Measurements from ENCODE around the gene NOL12.
"Not testable (repeated sequence)": the region's sequence is repeated elsewhere in the genome, so short reads cannot be mapped to it uniquely, and the experiment has no call there.

Gene NOL12

DNA sequence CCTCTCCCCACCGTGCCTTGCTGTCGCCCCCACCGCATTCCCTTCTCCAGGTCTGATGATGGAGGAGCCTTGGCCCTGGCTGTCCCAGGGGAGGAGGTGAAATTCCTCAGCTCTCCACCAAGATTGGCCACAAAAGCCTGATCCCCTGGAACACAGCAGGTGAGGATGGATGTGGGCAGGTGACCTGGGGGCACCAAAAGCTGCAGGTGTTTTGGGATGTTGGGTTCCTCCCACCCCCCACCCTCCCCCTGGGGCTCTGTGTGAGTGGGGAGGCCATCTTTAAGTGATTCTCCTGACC, 11.3 kb downstream of the NOL12 start:
- Mint-ChIP-seq H3K4me1 (peaks cover 15% of the 10 kb centered on the region), H3K27me3 (no peaks in the 10 kb centered on the region), H3K4me3 (no peak overlapping the region), H3K27ac (no peak overlapping the region), H3K36me3 (peaks cover 9% of the 10 kb centered on the region), H3K9me3 (no peaks in the 10 kb centered on the region)
- CTCF ChIA-PET = interaction anchor here (2.0 kb wide), 1 partner anchor 54 kb away, joined by 7 read pairs; no protein-coding TSS in a partner anchor
- DNase-seq = no peak

DNA sequence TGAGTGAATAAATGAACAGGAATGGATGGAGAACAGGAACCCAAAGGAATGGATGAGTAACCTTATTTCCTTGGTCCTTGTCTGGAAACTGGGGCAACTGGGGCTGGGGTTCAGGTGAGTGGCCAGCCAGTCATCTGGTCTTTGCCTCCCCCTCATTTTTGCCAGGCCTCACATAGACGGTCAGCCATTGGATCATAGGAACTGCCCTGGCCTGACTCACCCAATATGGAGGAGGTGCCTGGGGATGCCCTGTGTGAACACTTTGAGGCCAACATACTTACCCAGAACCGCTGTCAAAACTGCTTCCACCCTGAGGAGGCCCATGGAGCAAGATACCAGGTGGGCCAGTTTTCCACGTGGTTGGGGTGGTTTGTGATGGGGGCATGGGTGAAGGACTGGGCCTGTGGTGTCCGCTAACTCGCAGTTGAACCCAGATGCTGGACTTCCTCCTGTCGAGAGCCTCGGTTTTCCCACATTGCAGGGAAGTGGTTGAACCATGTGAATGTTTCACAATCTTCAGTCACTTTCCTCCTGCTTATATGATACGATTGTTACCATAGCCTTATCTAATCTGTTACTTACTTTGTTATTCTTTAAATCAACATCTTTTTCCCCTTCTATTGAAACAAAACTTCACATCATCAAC, 15.1 kb downstream of the NOL12 start:
- no peaks in the 10 kb centered on the region for H3K36me3 Mint-ChIP-seq
- no peaks in the 10 kb centered on the region for H3K9me3 Mint-ChIP-seq
- H3K4me1 Mint-ChIP-seq = peaks cover 10% of the 10 kb centered on the region
- no peaks in the 10 kb centered on the region for H3K27me3 Mint-ChIP-seq
- H3K27ac Mint-ChIP-seq = no peak overlapping the region
- CTCF ChIA-PET = no interaction called here
- no peak overlapping the region for H3K4me3 Mint-ChIP-seq
- no peak for DNase-seq

DNA sequence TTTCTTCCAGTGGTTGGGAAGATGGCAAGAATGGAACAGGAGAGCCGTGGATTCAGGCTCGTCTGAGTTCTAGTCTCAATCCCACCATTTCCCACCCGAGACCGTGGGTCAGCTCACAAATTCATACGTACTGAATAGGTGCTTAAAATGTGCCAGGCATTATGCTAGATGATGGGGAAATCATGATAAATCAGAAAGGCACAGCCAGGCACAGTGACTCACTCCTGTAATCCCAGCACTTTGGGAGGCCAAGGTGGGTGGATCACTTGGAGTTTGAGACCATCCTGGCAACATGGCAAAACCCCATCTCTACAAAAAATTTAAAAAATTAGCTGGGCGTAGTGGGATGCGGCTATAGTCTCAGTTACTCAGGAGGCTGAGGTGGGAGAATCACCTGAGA, 17.8 kb downstream of the NOL12 start:
- Mint-ChIP-seq H3K9me3 (no peaks in the 10 kb centered on the region), H3K36me3 (no peaks in the 10 kb centered on the region), H3K4me3 (no peak overlapping the region), H3K27ac (no peak overlapping the region), H3K27me3 (no peaks in the 10 kb centered on the region), H3K4me1 (no peaks in the 10 kb centered on the region)
- DNase-seq = no peak
- CTCF ChIA-PET = interaction anchor here (0.6 to 2.1 kb wide), 2 partner anchors 14 to 97 kb away, joined by 3 to 6 read pairs; no protein-coding TSS in a partner anchor

GRCh38 chr22:37704645-37705044, 18.5 kb downstream of the NOL12 start:
- Mint-ChIP-seq H3K27me3 (no peaks in the 10 kb centered on the region), H3K4me1 (no peaks in the 10 kb centered on the region), H3K27ac (no peak overlapping the region), H3K36me3 (no peaks in the 10 kb centered on the region), H3K9me3 (no peaks in the 10 kb centered on the region), H3K4me3 (no peak overlapping the region)
- DNase-seq = no peak
- CTCF ChIA-PET = no interaction called here

GRCh38 chr22:37705205-37705604, 19.1 kb downstream of the NOL12 start:
- Mint-ChIP-seq H3K4me1 (no peaks in the 10 kb centered on the region), H3K9me3 (no peaks in the 10 kb centered on the region), H3K27ac (no peak overlapping the region), H3K4me3 (no peak overlapping the region), H3K36me3 (no peaks in the 10 kb centered on the region), H3K27me3 (no peaks in the 10 kb centered on the region)
- CTCF ChIA-PET = no interaction called here
- no peak for DNase-seq

DNA sequence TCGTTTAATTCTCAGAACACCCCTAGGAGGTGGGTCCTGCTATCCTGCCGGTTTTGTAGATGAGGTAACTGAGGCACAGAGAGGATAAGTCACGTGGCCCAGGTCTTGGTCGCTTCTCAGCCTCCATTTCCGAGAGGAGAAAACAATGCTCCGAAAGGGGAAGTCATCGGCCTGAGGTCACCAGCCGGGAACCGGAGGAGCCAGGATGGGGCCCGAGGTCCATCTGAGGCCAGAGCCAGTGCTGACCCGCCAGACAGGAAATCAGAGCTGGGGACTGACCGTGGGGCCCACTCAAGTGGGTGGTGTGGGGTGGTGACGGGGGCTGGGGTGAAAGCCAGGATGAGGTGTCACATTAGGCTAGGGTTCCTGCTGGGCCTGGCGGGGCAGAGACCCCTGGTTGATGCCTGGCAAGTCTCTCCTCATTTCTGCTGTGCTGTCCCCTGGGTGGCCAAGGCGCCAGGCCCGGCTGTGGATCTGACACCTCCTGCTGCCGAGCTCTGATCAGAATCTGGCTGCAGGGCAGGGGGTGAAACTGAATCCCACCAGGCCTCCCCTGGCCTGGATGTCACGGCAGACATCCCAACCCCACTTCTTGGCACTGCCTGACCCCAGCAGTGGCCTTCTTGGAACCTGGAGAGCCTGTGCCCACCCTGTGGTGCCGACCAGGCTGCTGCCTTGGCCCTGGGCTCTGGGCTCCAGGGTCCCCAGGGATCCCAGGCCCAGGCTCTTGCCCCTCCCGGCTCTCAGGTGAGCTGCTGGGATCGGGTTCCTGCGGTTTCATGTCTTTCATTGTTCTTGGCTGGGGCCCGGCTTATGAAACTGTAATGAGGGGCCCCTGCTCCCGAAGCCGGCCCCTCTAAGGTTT, 22.7 kb downstream of the NOL12 start:
- DNase-seq = no peak
- no peaks in the 10 kb centered on the region for H3K27me3 Mint-ChIP-seq
- H3K27ac Mint-ChIP-seq = no peak overlapping the region
- CTCF ChIA-PET = no interaction called here
- H3K9me3 Mint-ChIP-seq = no peaks in the 10 kb centered on the region
- no peaks in the 10 kb centered on the region for H3K36me3 Mint-ChIP-seq
- H3K4me1 Mint-ChIP-seq = no peaks in the 10 kb centered on the region
- no peak overlapping the region for H3K4me3 Mint-ChIP-seq

DNA sequence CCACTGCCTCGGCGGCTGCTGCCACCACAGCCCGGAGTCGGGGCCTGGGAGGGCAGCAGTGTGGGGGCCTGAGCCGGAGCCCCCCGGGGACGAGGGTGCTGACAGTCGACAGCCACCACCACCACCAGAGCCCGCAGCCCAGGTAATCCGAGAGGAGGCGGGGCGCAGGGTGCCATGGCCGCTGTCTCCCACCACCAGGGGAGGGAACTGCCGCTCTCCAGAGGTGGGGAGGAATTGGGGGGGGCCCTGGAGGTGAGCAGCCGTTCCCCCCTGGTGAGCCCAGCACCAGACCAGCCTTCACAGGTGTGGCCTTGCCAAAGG, 23.3 kb downstream of the NOL12 start:
- CTCF ChIA-PET = no interaction called here

DNA sequence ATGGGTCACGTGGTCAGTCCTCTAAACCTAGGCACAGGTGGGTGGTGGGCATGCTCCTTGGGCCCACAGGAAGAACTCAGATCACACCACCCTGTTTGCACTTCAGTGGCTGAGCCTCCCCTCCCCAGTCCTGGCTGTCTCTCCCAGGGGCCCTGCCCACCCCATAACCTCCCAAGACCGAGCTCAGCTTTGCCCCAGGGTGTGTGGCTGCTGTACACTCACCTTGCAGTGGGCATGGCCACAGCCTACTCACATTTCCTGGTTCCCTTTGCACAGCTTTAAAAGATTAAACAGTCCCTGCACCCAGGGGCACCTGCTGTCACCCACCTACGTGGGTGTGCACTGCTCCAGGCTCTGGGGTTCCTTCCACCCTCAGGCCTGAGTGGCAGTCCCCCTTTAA, 24.5 kb downstream of the NOL12 start:
- Mint-ChIP-seq H3K9me3 (no peaks in the 10 kb centered on the region), H3K4me1 (no peaks in the 10 kb centered on the region), H3K27me3 (no peaks in the 10 kb centered on the region), H3K27ac (no peak overlapping the region), H3K4me3 (no peak overlapping the region), H3K36me3 (no peaks in the 10 kb centered on the region)
- no peak for DNase-seq
- CTCF ChIA-PET = no interaction called here

More for the DNA sequence above, 23.3 kb downstream of the NOL12 start:
- Mint-ChIP-seq H3K27me3 (no peaks in the 10 kb centered on the region), H3K9me3 (no peaks in the 10 kb centered on the region), H3K4me3 (no peak overlapping the region), H3K4me1 (no peaks in the 10 kb centered on the region), H3K36me3 (no peaks in the 10 kb centered on the region), H3K27ac (no peak overlapping the region)
- no peak for DNase-seq

DNA sequence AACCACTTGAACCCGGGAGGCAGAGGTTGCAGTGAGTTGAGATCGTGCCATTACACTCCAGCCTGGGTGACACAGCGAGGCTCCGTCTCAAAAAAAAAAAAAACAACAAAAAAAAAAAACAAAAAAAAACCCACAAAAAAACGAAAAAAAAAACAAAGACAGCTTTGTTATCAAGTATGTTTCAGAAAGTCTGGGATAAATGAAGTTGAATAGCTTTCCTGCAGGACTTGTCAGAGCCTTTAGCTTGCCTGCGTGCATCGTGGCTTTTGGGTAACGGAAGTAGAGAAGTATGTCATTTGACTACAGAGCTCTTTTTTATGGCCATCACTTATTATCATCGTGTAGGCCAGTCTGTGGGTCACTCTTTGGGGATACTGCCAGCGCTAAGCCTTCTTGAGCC, 25.3 kb downstream of the NOL12 start:
- CTCF ChIA-PET = no interaction called here
- Mint-ChIP-seq H3K4me1 (no peaks in the 10 kb centered on the region), H3K27ac (no peak overlapping the region), H3K27me3 (no peaks in the 10 kb centered on the region), H3K9me3 (no peaks in the 10 kb centered on the region), H3K4me3 (no peak overlapping the region), H3K36me3 (no peaks in the 10 kb centered on the region)
- DNase-seq = no peak

GRCh38 chr22:37713761-37714160, 27.6 kb downstream of the NOL12 start:
- Mint-ChIP-seq H3K9me3 (no peaks in the 10 kb centered on the region), H3K27me3 (no peaks in the 10 kb centered on the region), H3K27ac (no peak overlapping the region), H3K4me3 (no peak overlapping the region), H3K36me3 (no peaks in the 10 kb centered on the region), H3K4me1 (no peaks in the 10 kb centered on the region)
- DNase-seq = no peak
- CTCF ChIA-PET = interaction anchor here (0.6 kb wide), 1 partner anchor 965 kb away, joined by 3 read pairs; no protein-coding TSS in a partner anchor

GRCh38 chr22:37714634-37715033, 28.5 kb downstream of the NOL12 start:
- CTCF ChIA-PET = interaction anchor here (0.6 kb wide), 1 partner anchor 964 kb away, joined by 3 read pairs; no protein-coding TSS in a partner anchor
- Mint-ChIP-seq H3K27me3 (no peaks in the 10 kb centered on the region), H3K27ac (no peak overlapping the region), H3K4me1 (no peaks in the 10 kb centered on the region), H3K4me3 (no peak overlapping the region), H3K9me3 (no peaks in the 10 kb centered on the region), H3K36me3 (no peaks in the 10 kb centered on the region)
- no peak for DNase-seq

- no peak for DNase-seq
- CTCF ChIA-PET = no interaction called here
- H3K4me3 Mint-ChIP-seq = no peak overlapping the region
- H3K27ac Mint-ChIP-seq = no peak overlapping the region
- no peaks in the 10 kb centered on the region for H3K9me3 Mint-ChIP-seq
- H3K36me3 Mint-ChIP-seq = no peaks in the 10 kb centered on the region
- no peaks in the 10 kb centered on the region for H3K27me3 Mint-ChIP-seq
- no peaks in the 10 kb centered on the region for H3K4me1 Mint-ChIP-seq
Observed at GRCh38 chr22:37715760-37716159, 29.6 kb downstream of the NOL12 start.

GRCh38 chr22:37716708-37717107, 30.6 kb downstream of the NOL12 start:
- H3K4me1 Mint-ChIP-seq = no peaks in the 10 kb centered on the region
- DNase-seq = no peak
- H3K4me3 Mint-ChIP-seq = no peak overlapping the region
- H3K36me3 Mint-ChIP-seq = no peaks in the 10 kb centered on the region
- H3K27ac Mint-ChIP-seq = no peak overlapping the region
- no peaks in the 10 kb centered on the region for H3K9me3 Mint-ChIP-seq
- CTCF ChIA-PET = no interaction called here
- H3K27me3 Mint-ChIP-seq = no peaks in the 10 kb centered on the region

DNA sequence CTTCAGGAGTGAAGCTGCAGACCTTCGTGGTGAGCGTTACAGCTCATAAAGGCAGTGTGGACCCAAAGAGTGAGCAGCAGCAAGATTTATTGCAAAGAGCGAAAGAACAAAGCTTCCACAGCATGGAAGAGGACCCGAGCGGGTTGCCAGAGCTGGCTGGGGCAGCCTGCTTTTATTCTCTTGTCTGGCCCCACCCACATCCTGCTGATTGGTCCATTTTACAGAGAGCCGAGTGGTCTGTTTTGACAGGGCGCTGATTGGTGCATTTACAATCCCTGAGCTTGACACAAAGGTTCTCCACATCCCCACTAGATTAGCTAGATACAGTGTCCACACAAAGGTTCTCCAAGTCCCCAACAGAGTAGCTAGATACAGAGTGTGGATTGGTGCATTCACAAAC, 31.1 kb downstream of the NOL12 start:
- CTCF ChIA-PET, H3K9me3 Mint-ChIP-seq, DNase-seq, H3K4me3 Mint-ChIP-seq, H3K27ac Mint-ChIP-seq, H3K27me3 Mint-ChIP-seq, H3K4me1 Mint-ChIP-seq, H3K36me3 Mint-ChIP-seq: not testable (repeated sequence)

GRCh38 chr22:37717746-37718305, 31.7 kb downstream of the NOL12 start:
- H3K36me3 Mint-ChIP-seq, H3K4me3 Mint-ChIP-seq, CTCF ChIA-PET, H3K9me3 Mint-ChIP-seq, H3K4me1 Mint-ChIP-seq, H3K27ac Mint-ChIP-seq, H3K27me3 Mint-ChIP-seq, DNase-seq: not testable (repeated sequence)
